ENCODE results near the gene EGR2.
A peak's percentile ranks its signal among the peaks of the same experiment; 100 is the strongest.

- peak; percentile 66 for TF ChIP-seq POLR2AphosphoS5 (IDR thresholded peaks at IDR 0.05; ENCODE audit: low read depth, low read length)
- no peak; the same call in 1 of the 2 replicates for TF ChIP-seq TAF1 (IDR thresholded peaks at IDR 0.05; ENCODE audit: low read depth, low read length)
These were observed 43.8 kb downstream of the EGR2 start for GRCh38 chr10:62772186-62772974.

Data from GM12891 (cell line).